GM13977 (cell line): Measurements from ENCODE around the gene ENO1.

Experiments
- DNase-seq: peaks from one replicate; pipeline ENCODE4 v3.0.0; 2012; ENCODE audit warnings: low spot score
- in situ Hi-C: fragments of 300-500 bp; cut with MboI; formaldehyde crosslinking; loops from one replicate; pipeline ENCODE4 v1.12.0; 2022; ENCODE audit warnings: low sequenced_read_pairs, low pct_unique_long_range_greater_than_20kb, mixed read lengths, inconsistent platforms; ENCODE audit not compliant: unreplicated experiment
- TF ChIP-seq, protein P1 (sequence below): IDR thresholded peaks from 2 replicates; pipeline ENCODE4 v1.5.1; 2012; ENCODE audit warnings: mild to moderate bottlenecking, control low read depth; ENCODE audit not compliant: insufficient read depth; ENCODE audit errors: extremely low read depth, missing control alignments

The ENO1 gene

DNA sequence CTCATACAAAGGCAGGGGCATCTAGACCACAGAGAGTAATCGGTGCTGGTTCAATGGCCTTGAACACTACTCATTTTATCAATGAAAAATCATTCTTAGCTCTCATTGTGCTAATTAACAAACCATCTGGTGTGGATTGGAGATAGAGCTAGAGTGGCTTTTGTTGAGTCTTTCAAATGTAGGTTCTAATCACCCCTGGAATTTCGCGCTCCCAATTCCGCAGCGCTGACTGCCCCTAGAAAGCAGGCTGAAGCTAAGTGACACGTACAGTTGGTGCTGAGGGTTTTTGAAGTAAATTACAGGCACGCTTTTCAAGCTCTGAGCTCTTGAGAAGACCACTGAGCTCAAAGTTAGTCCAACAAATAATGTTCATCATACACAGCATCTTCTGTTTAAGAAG, 36.0 kb upstream of the ENO1 start:
- in situ Hi-C loops = loop anchor here (10.0 kb wide), 1 partner anchor 80 kb away; no protein-coding TSS in a partner anchor
- TF ChIP-seq, protein P1, sequence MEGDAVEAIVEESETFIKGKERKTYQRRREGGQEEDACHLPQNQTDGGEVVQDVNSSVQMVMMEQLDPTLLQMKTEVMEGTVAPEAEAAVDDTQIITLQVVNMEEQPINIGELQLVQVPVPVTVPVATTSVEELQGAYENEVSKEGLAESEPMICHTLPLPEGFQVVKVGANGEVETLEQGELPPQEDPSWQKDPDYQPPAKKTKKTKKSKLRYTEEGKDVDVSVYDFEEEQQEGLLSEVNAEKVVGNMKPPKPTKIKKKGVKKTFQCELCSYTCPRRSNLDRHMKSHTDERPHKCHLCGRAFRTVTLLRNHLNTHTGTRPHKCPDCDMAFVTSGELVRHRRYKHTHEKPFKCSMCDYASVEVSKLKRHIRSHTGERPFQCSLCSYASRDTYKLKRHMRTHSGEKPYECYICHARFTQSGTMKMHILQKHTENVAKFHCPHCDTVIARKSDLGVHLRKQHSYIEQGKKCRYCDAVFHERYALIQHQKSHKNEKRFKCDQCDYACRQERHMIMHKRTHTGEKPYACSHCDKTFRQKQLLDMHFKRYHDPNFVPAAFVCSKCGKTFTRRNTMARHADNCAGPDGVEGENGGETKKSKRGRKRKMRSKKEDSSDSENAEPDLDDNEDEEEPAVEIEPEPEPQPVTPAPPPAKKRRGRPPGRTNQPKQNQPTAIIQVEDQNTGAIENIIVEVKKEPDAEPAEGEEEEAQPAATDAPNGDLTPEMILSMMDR = no peak
- no peak for DNase-seq

DNA sequence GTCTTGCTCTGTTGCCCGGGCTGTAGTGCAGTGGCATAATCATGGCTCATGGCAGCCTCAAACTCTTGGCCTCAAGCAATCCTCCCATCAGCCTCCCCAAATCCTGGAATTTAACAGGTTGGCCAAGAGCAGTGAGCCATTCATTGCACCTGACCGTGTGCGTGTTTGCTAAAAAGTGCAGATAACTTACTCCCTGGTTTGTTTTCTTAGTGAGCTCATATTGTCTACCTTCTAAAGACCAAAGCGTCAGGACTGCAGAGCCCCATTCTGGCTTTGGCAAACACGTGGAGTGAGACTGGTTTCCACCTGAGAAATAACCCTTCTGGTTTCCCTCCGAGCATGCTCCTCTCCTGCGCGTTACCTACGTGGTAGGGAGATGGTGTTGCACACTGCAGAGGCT, 35.0 kb upstream of the ENO1 start:
- in situ Hi-C loops = loop anchor here (10.0 kb wide), 1 partner anchor 81 kb away; no protein-coding TSS in a partner anchor
- no peak for DNase-seq
- TF ChIP-seq, protein P1 = no peak

DNA sequence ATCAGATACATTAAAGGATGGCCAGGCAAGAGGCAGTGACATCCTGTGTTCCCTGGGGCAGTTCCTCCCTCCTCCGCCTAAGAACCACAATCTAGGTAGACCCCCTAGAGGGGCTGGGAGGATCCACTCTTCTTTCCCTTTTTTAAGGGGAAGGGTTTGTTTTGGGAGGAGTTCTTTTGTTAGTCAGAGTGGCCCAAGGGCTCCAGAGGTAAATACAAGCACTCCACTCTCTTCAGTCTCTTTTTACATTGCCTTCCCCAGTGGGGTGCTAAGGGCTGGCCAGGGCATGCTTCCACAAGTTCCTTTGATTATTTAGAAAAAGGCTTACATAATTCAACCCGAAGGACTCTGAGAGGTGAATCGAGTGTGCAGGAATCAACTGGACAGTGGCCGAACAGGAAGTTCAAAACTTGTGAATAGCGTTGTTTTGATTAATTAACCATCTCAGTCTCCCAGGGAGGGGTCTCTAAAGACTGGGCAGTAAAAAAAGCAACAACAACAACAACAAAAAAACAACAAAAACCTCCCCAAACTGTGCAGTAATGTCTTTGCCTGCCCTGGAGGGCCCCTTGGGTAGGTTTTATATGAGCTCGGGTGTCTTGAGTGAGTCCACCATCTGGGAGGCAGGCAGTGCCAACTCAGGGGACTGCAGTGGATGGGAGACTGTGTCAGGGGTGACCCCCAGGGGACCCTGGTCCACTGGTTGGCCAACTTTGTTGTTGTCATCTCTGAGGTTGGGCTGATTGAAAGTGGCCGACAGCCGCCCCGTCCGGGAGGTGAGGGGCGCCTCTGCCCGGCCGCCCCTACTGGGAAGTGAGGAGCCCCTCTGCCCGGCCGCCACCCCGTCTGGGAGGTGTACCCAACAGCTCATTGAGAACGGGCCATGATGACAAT, 33.2 kb upstream of the ENO1 start:
- no peak for DNase-seq
- in situ Hi-C loops = loop anchor here (10.0 kb wide), 1 partner anchor 83 kb away; no protein-coding TSS in a partner anchor
- TF ChIP-seq, protein P1 = no peak

DNA sequence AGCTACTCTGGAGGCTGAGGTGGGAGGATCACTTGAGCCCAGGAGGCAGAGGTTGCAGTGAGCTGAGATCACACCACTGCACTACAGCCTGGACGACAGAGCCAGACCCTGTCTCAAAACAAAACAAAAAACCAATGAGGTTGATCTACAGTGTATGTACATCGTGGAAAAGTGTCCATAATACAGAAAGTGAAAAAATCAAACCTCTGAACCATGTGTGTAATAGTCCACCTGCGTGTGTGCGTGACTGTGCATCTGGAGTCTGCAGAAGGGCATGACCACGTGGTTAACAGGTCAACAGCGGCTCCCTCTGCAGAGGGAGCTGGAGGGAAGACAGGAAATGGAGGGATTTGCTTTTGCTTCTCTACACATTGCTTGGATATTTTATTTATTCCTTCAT, 32.4 kb upstream of the ENO1 start:
- no peak for DNase-seq
- in situ Hi-C loops = loop anchor here (10.0 kb wide), 1 partner anchor 84 kb away; no protein-coding TSS in a partner anchor

GRCh38 chr1:8910331-8910730, 31.8 kb upstream of the ENO1 start:
- TF ChIP-seq, protein P1 = no peak
- in situ Hi-C loops = loop anchor here (10.0 kb wide), 1 partner anchor 84 kb away; no protein-coding TSS in a partner anchor
- DNase-seq = no peak

More for the DNA sequence above, 32.4 kb upstream of the ENO1 start:
- TF ChIP-seq, protein P1 = no peak

- TF ChIP-seq, protein P1 = no peak
- no peak for DNase-seq
- in situ Hi-C loops = no loop called here
Observed at GRCh38 chr1:8908388-8909151, 30.1 kb upstream of the ENO1 start.
